VCaP (cell line): Measurements from ENCODE around the gene ULK1.

Experiments used
- H3K27ac ChIP-seq: fragments of 450-650 bp; 2 replicates; pipeline ENCODE4 v1.5.1; 2017
- TF ChIP-seq, protein P1 (sequence below): fragments of 450-650 bp; conservative IDR thresholded peaks from 2 replicates; pipeline ENCODE4 v1.5.1; 2017; ENCODE audit warnings: mild to moderate bottlenecking, moderate library complexity

Gene ULK1

GRCh38 chr12:131930510-131930909 is 36.1 kb downstream of the ULK1 start:
- TF ChIP-seq, protein P1, sequence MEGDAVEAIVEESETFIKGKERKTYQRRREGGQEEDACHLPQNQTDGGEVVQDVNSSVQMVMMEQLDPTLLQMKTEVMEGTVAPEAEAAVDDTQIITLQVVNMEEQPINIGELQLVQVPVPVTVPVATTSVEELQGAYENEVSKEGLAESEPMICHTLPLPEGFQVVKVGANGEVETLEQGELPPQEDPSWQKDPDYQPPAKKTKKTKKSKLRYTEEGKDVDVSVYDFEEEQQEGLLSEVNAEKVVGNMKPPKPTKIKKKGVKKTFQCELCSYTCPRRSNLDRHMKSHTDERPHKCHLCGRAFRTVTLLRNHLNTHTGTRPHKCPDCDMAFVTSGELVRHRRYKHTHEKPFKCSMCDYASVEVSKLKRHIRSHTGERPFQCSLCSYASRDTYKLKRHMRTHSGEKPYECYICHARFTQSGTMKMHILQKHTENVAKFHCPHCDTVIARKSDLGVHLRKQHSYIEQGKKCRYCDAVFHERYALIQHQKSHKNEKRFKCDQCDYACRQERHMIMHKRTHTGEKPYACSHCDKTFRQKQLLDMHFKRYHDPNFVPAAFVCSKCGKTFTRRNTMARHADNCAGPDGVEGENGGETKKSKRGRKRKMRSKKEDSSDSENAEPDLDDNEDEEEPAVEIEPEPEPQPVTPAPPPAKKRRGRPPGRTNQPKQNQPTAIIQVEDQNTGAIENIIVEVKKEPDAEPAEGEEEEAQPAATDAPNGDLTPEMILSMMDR = no peak
- H3K27ac ChIP-seq = peak overlapping the region; percentile 80; the same call in 1 of the 2 replicates

DNA sequence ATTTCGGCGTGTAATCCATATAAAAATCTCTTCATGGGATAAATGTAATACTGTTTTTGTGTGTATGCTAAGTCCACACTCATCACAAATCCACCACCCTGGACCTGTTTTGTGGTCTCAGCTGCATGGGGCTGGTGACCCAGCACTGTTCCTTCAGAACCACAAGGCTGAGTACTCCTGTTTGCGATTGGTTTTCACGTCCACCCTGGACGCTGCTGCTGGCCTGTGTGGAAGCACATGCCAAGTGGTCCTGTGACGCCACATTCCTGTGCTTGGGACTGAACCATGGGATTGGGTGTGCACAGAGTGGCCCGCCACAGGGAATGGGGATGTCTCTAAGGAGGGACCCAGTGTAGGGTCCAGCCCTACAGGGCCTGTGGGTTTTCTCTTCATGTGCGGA is 39.0 kb downstream of the ULK1 start:
- TF ChIP-seq, protein P1 = no peak
- no peak overlapping the region for H3K27ac ChIP-seq

GRCh38 chr12:131934535-131934934 is 40.1 kb downstream of the ULK1 start:
- TF ChIP-seq, protein P1 = no peak

GRCh38 chr12:131938082-131938481 is 43.7 kb downstream of the ULK1 start:
- TF ChIP-seq, protein P1 = no peak
- H3K27ac ChIP-seq = no peak overlapping the region

More at GRCh38 chr12:131934535-131934934, 40.1 kb downstream of the ULK1 start:
- no peak overlapping the region for H3K27ac ChIP-seq

GRCh38 chr12:131939007-131939406 is 44.6 kb downstream of the ULK1 start:
- no peak overlapping the region for H3K27ac ChIP-seq
- TF ChIP-seq, protein P1 = no peak

DNA sequence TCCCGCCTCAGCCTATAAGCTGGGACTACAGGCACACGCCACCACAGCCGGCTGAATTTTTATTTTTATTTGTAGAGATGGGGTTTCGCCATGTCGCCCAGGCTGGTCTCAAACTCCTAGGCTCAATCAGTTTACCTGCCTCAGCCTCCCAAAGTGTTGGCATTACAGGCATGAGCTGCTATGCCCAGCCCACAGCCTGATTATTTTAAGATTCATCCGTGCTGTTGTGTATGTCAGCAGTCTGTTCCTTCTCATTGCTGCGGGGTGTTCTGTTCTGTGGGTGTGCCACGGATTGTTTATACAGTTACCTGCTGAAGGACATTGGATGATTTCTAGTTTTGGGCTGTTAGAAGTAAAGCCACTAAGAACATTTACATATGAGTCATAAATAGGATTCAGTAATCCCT is 45.7 kb downstream of the ULK1 start:
- TF ChIP-seq, protein P1 = no peak
- no peak overlapping the region for H3K27ac ChIP-seq

DNA sequence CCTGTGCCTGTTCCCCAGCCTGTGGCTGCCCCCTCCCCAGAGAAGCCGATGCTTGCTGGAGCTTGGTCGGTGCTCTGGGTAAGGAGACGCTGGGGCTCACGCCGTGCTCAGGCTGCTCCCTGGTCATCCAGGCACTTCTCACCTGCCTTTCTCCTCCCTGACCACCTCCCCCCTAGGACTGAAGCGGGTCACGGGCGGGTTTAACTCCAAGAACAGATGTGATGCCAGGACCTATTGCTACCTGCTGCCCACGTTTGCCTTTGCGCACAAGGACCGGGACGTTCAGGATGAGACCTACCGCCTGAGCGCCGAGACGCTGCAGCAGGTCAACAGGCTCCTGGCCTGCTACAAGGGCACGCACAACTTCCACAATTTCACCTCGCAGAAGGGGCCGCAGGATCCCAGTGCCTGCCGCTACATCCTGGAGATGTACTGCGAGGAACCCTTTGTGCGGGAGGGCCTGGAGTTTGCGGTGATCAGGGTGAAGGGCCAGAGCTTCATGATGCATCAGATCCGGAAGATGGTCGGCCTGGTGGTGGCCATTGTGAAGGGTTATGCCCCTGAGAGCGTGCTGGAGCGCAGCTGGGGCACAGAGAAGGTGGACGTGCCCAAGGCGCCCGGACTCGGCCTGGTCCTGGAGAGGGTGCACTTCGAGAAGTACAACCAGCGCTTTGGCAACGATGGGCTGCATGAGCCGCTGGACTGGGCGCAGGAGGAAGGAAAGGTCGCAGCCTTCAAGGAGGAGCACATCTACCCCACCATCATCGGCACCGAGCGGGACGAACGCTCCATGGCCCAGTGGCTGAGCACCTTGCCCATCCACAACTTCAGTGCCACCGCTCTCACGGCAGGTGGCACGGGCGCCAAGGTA is 46.9 kb downstream of the ULK1 start:
- H3K27ac ChIP-seq = no peak overlapping the region
- TF ChIP-seq, protein P1 = no peak
